Naive thymus-derived CD8-positive, alpha-beta T cell (primary cell): ENCODE data around the gene PLA2G2E. TPM values are rescaled to one million over a fixed set of nuclear protein-coding genes. Genes with fewer than 3 reads are reported as not detected.

Experiments used
- ATAC-seq, 2 donors: fragments of 150-1000 bp; cut with Tn5 transposase in 1 of 2; sonication (Bioruptor Pico), chemical (Tn5 transposase) in 1 of 2; 1 replicate in 1 of 2; 2 replicates in 1 of 2; pipeline ENCODE4 v1.10.0; 2021; ENCODE audit warnings: mild to moderate bottlenecking in 2 of 2, moderate library complexity in 2 of 2
- POLR2A ChIA-PET: fragments of 350-600 bp; sonication (Branson Sonifier 250); formaldehyde crosslinking; loops from one replicate; lab custom pipeline; 2021; ENCODE audit warnings: antibody characterized with exemption; lab: Charles Lee
- DNase-seq, 10 donors: peaks; one replicate each; pipeline versions ENCODE4 v3.0.0 to v3.0.0-alpha.2; 2020 to 2022
- H3K27ac Mint-ChIP-seq, 10 donors: one replicate each; pipeline ENCODE4 v1.8.0; 2020 to 2022; ENCODE audit warnings: mild to moderate bottlenecking in 10 of 10, mixed read lengths in 10 of 10, moderate library complexity in 4 of 10, inconsistent platforms in 1 of 10
- H3K27me3 Mint-ChIP-seq, 5 donors: one replicate each; pipeline ENCODE4 v1.8.0; 2021 to 2022; ENCODE audit warnings: mixed read lengths in 5 of 5
- H3K36me3 Mint-ChIP-seq, 3 donors: one replicate each; pipeline ENCODE4 v1.8.0; 2020 to 2022; ENCODE audit warnings: mixed read lengths in 3 of 3, mild to moderate bottlenecking in 2 of 3, inconsistent platforms in 1 of 3
- H3K4me1 Mint-ChIP-seq, 4 donors: one replicate each; pipeline ENCODE4 v1.8.0; 2021 to 2022; ENCODE audit warnings: mixed read lengths in 4 of 4
- H3K4me3 Mint-ChIP-seq, 10 donors: one replicate each; pipeline ENCODE4 v1.8.0; 2020 to 2022; ENCODE audit warnings: mild to moderate bottlenecking in 10 of 10, mixed read lengths in 10 of 10, moderate library complexity in 6 of 10, inconsistent platforms in 1 of 10
- H3K9me3 Mint-ChIP-seq, 9 donors: one replicate each; pipeline ENCODE4 v1.8.0; 2020 to 2022; ENCODE audit warnings: mixed read lengths in 9 of 9, mild to moderate bottlenecking in 3 of 9, inconsistent platforms in 1 of 9, moderate library complexity in 1 of 9
- polyA plus RNA-seq, 3 donors: library from polyadenylated mRNA; unstranded; fragments of 300-500 nt; fragmentation: Illumina TruSeq; gene quantifications; one replicate each; pipeline ENCODE4 v1.2.3, GENCODE V29; 2021
- total RNA-seq, 8 experiments: library from RNA in 2 of 8; stranded (reverse) in 2 of 8; gene quantifications; one replicate each; pipeline ENCODE4 v1.2.3 and lab custom pipeline; 2021 to 2026

Gene PLA2G2E
- total and polyA plus RNA-seq, 5 experiments from 2014 or later, result not detected

- Mint-ChIP-seq H3K27me3 (peaks cover 7 to 48% (median 15%) of the 10 kb centered on the region in 5 donors), H3K36me3 (no peaks in the 10 kb centered on the region), H3K4me3 (no peak overlapping the region), H3K4me1 (peaks cover 7 to 16% (median 16%) of the 10 kb centered on the region in 4 donors), H3K27ac (no peak overlapping the region), H3K9me3 (no peaks in the 10 kb centered on the region)
- ATAC-seq, result no peak
- POLR2A ChIA-PET, result no interaction called here
- DNase-seq, result no peak
These were observed 44.8 kb downstream of the PLA2G2E start for GRCh38 chr1:19878637-19878985.

- Mint-ChIP-seq H3K4me1 (peaks cover 5 to 11% (median 10%) of the 10 kb centered on the region in 4 donors), H3K4me3 (no peak overlapping the region), H3K27ac (no peak overlapping the region), H3K36me3 (no peaks in the 10 kb centered on the region), H3K27me3 (peaks cover 7 to 53% (median 20%) of the 10 kb centered on the region in 5 donors), H3K9me3 (no peaks in the 10 kb centered on the region)
- no peak for DNase-seq
- ATAC-seq, result no peak
- POLR2A ChIA-PET, result no interaction called here
These were observed 45.4 kb downstream of the PLA2G2E start for GRCh38 chr1:19877821-19878636.

GRCh38 chr1:19877181-19877750 is 46.2 kb downstream of the PLA2G2E start:
- H3K4me3 Mint-ChIP-seq, result no peak overlapping the region

GRCh38 chr1:19872190-19872589 is 51.2 kb downstream of the PLA2G2E start:
- no peaks in the 10 kb centered on the region for H3K36me3 Mint-ChIP-seq
- POLR2A ChIA-PET, result no interaction called here
- no peak overlapping the region for H3K4me3 Mint-ChIP-seq
- no peak overlapping the region for H3K27ac Mint-ChIP-seq
- no peaks in the 10 kb centered on the region for H3K4me1 Mint-ChIP-seq
- ATAC-seq (no peak), DNase-seq (no peak)
- H3K9me3 Mint-ChIP-seq, result no peaks in the 10 kb centered on the region
- H3K27me3 Mint-ChIP-seq, result peaks cover 16 to 66% (median 49%) of the 10 kb centered on the region in 5 donors

More at GRCh38 chr1:19877181-19877750, 46.2 kb downstream of the PLA2G2E start:
- no peaks in the 10 kb centered on the region for H3K9me3 Mint-ChIP-seq
- DNase-seq (no peak), ATAC-seq (no peak)
- no peaks in the 10 kb centered on the region for H3K36me3 Mint-ChIP-seq
- H3K27me3 Mint-ChIP-seq, result peaks cover 8 to 61% (median 25%) of the 10 kb centered on the region in 5 donors
- POLR2A ChIA-PET, result no interaction called here
- no peak overlapping the region for H3K27ac Mint-ChIP-seq
- peaks cover 2 to 7% (median 6%) of the 10 kb centered on the region in 4 donors for H3K4me1 Mint-ChIP-seq

Other genes with a start within 250 kb of the PLA2G2E start
- gene TMCO4, start 123.7 kb downstream of the PLA2G2E start, total RNA-seq, result 10 to 100 TPM; 16.4 to 17.5 TPM
- 10 to 100 TPM in 2 of 3 donors, 1 to 10 TPM in 1; 7.7 to 15.3 (median 10.5) TPM for gene TMCO4, start 123.7 kb downstream of the PLA2G2E start, polyA plus RNA-seq
- gene RNF186, start 108.3 kb downstream of the PLA2G2E start, total RNA-seq, result not detected
- not detected for gene RNF186, start 108.3 kb downstream of the PLA2G2E start, polyA plus RNA-seq
- 10 to 100 TPM; 16.4 to 16.7 TPM for gene OTUD3, start 41.2 kb downstream of the PLA2G2E start, total RNA-seq
- 1 to 10 TPM in 2 of 3 donors, under 1 TPM in 1; 0.95 to 2.4 (median 1.6) TPM for gene OTUD3, start 41.2 kb downstream of the PLA2G2E start, polyA plus RNA-seq
- not detected for gene PLA2G2A, start 56.0 kb upstream of the PLA2G2E start, total RNA-seq
- not detected for gene PLA2G2A, start 56.0 kb upstream of the PLA2G2E start, polyA plus RNA-seq
- not detected for gene PLA2G5, start 146.6 kb upstream of the PLA2G2E start, total RNA-seq
- gene PLA2G5, start 146.6 kb upstream of the PLA2G2E start, polyA plus RNA-seq, result not detected
- gene PLA2G2D, start 195.9 kb upstream of the PLA2G2E start, total RNA-seq, result not detected
- gene PLA2G2D, start 195.9 kb upstream of the PLA2G2E start, polyA plus RNA-seq, result not detected
- not detected for gene PLA2G2F, start 215.7 kb upstream of the PLA2G2E start, total RNA-seq
- not detected for gene PLA2G2F, start 215.7 kb upstream of the PLA2G2E start, polyA plus RNA-seq